Panc1 (cell line): ENCODE data around the gene LINC00237. TPM values are rescaled to one million over a fixed set of nuclear protein-coding genes. Genes with fewer than 3 reads are reported as not detected.

Experiments
- ATAC-seq: fragments of 200-7000 bp; cut with Tn5 transposase; 2 replicates; pipeline ENCODE4 v1.9.1; 2020; ENCODE audit warnings: mild to moderate bottlenecking, moderate library complexity
- BruUV-seq: library from RNA; stranded (reverse); fragments of 400-500 nt; replicated peaks from 2 replicates; lab custom pipeline; 2021; lab: Mats Ljungman, UMichigan
- CTCF ChIA-PET: fragments of 300-600 bp; sonication (Branson Sonifier 250); formaldehyde crosslinking; loops from one replicate; lab custom pipeline; 2022; ENCODE audit warnings: antibody characterized with exemption; lab: Charles Lee
- POLR2A ChIA-PET: fragments of 300-600 bp; sonication (Branson Sonifier 250); formaldehyde crosslinking; loops from one replicate; lab custom pipeline; 2022; ENCODE audit warnings: antibody characterized with exemption; lab: Charles Lee
- DNase-seq: peaks from one replicate; pipeline ENCODE4 v3.0.0-alpha.2; 2010; ENCODE audit warnings: low read depth, low spot score
- H3K27ac ChIP-seq: 2 replicates; pipeline ENCODE4 v1.5.1; 2011; ENCODE audit warnings: mild to moderate bottlenecking, low read length, inconsistent platforms
- H3K27me3 ChIP-seq: fragments of 200-500 bp; sonication (Bioruptor generic); 2 replicates; pipeline ENCODE4 v1.6.0; 2014; ENCODE audit warnings: low read length, inconsistent platforms; ENCODE audit not compliant: control insufficient read depth, insufficient read depth
- H3K36me3 ChIP-seq: fragments of 200-500 bp; sonication (Bioruptor generic); 2 replicates; pipeline ENCODE4 v1.5.1; 2014; ENCODE audit warnings: inconsistent platforms, mild to moderate bottlenecking, low read length, moderate library complexity; ENCODE audit not compliant: control insufficient read depth, insufficient read depth
- H3K4me1 ChIP-seq: 2 replicates; pipeline ENCODE4 v1.5.1; 2011; ENCODE audit warnings: inconsistent platforms, mild to moderate bottlenecking, low read length, moderate library complexity; ENCODE audit not compliant: control insufficient read depth, insufficient read depth
- H3K4me3 ChIP-seq, 2 experiments: 2 replicates each; pipeline ENCODE4 v1.5.1; 2011 to 2012; ENCODE audit warnings: low read depth in 2 of 2, low read length in 2 of 2, mild to moderate bottlenecking in 2 of 2, inconsistent platforms in 1 of 2, moderate library complexity in 1 of 2
- H3K9me3 ChIP-seq: fragments of 200-500 bp; sonication (Bioruptor generic); 2 replicates; pipeline ENCODE4 v1.5.1; 2014; ENCODE audit warnings: low read depth, mild to moderate bottlenecking, inconsistent platforms, low read length, moderate library complexity; ENCODE audit not compliant: control insufficient read depth, insufficient read depth
- CTCF ChIP-seq: fragments of 450-650 bp; IDR thresholded peaks from 2 replicates; pipeline ENCODE4 v1.5.1; 2017; ENCODE audit warnings: mild to moderate bottlenecking
- POLR2AphosphoS5 ChIP-seq: IDR thresholded peaks from 2 replicates; pipeline ENCODE4 v1.6.1; 2012; ENCODE audit warnings: mild to moderate bottlenecking, low read depth, low read length, moderate library complexity
- REST ChIP-seq, 2 experiments: IDR thresholded peaks; 2 replicates each; pipeline ENCODE4 v1.6.1; 2011 to 2012; ENCODE audit warnings: low read depth in 2 of 2, control low read depth in 1 of 2, low read length in 1 of 2, mild to moderate bottlenecking in 1 of 2, moderate library complexity in 1 of 2; ENCODE audit not compliant: insufficient read depth in 1 of 2
- SIN3A ChIP-seq: IDR thresholded peaks from 2 replicates; pipeline ENCODE4 v1.6.1; 2012; ENCODE audit warnings: low read depth, mild to moderate bottlenecking, low read length, moderate library complexity, borderline replicate concordance; ENCODE audit not compliant: insufficient read depth
- TCF7L2 ChIP-seq: IDR thresholded peaks from 2 replicates; pipeline ENCODE4 v1.6.1; 2011; ENCODE audit warnings: mild to moderate bottlenecking, low read depth, low read length, inconsistent platforms
- in situ Hi-C: cut with HindIII; loops from 2 replicates; pipeline ENCODE4 v1.10.0; 2016; ENCODE audit warnings: low sequenced_read_pairs, low pct_unique_long_range_greater_than_20kb
- intact Hi-C: fragments of 100-400 bp; cut with micrococcal nuclease; formaldehyde crosslinking; loops from one replicate; pipeline ENCODE4 v1.10.0; 2022; ENCODE audit not compliant: unreplicated experiment
- total RNA-seq: library from RNA; stranded (reverse); gene quantifications from one replicate; pipeline ENCODE4 v1.2.1, GENCODE V29; 2021; ENCODE audit not compliant: unreplicated experiment

The LINC00237 gene
- total RNA-seq, 1 experiment from 2014 or later = not detected

GRCh38 chr20:21109144-21109543 lies 3.0 kb upstream of the LINC00237 start:
- Histone ChIP-seq H3K9me3 (no peaks in the 10 kb centered on the region), H3K36me3 (no peaks in the 10 kb centered on the region), H3K4me1 (no peaks in the 10 kb centered on the region), H3K27ac (no peak overlapping the region), H3K27me3 (peaks cover 2% of the 10 kb centered on the region; the same call in 1 of the 2 replicates), H3K4me3 (no peak overlapping the region)
- in situ Hi-C loops (no loop called here), intact Hi-C loops (no loop called here)
- CTCF ChIA-PET = no interaction called here
- TF ChIP-seq REST (IDR thresholded peaks at IDR 0.05; ENCODE audit: insufficient read depth in 1 of 2, low read depth in 2 of 2, low read length in 1 of 2) (no peak), CTCF (no peak), TCF7L2 (no peak), POLR2AphosphoS5 (no peak), SIN3A (no peak)
- no peak for ATAC-seq
- no peak for DNase-seq
- POLR2A ChIA-PET = no interaction called here
- no TSS peak for BruUV-seq

- Histone ChIP-seq H3K9me3 (no peaks in the 10 kb centered on the region), H3K27ac (no peak overlapping the region), H3K4me1 (no peaks in the 10 kb centered on the region), H3K4me3 (no peak overlapping the region), H3K36me3 (no peaks in the 10 kb centered on the region), H3K27me3 (peaks cover 2% of the 10 kb centered on the region; the same call in 1 of the 2 replicates)
- DNase-seq (no peak), ATAC-seq (no peak)
- in situ Hi-C loops = no loop called here
- intact Hi-C loops = no loop called here
- no peak for TF ChIP-seq CTCF
- TF ChIP-seq POLR2AphosphoS5 = no peak
- TF ChIP-seq REST (IDR thresholded peaks at IDR 0.05; ENCODE audit: insufficient read depth in 1 of 2, low read depth in 2 of 2, low read length in 1 of 2) = no peak
- no peak for TF ChIP-seq TCF7L2
- no peak for TF ChIP-seq SIN3A
- CTCF ChIA-PET = no interaction called here
- POLR2A ChIA-PET = no interaction called here
- BruUV-seq = no TSS peak
Observed at GRCh38 chr20:21105429-21106170, 558 bp downstream of the LINC00237 start.
